ENCODE results near the gene ZNF57. TPM values are rescaled to one million over a fixed set of nuclear protein-coding genes. Genes with fewer than 3 reads are reported as not detected.

The ZNF57 gene
- 3.4 and 4.8 TPM in 2 replicates for total RNA-seq (ENCODE audit: low replicate concordance)

GRCh38 chr19:2900296-2901252, at the start of gene ZNF57:
TSS of gene ZNF57 (plus strand) at chr19:2900928. CDS start at chr19:2901046, 118 bp downstream.
- no peak for TF ChIP-seq CTCF (IDR thresholded peaks at IDR 0.05; ENCODE audit: insufficient read depth, low read length)
- DNase-seq (ENCODE audit: low read depth): peak; percentile 99
- H3K4me3 ChIP-seq (ENCODE audit: low read depth, low read length): peak within 1 kb of the TSS; percentile 97

GRCh38 chr19:2852598-2852997, 48.1 kb upstream of the ZNF57 start:
- TF ChIP-seq CTCF (IDR thresholded peaks at IDR 0.05; ENCODE audit: insufficient read depth, low read length): no peak
- DNase-seq (ENCODE audit: low read depth): no peak
- H3K4me3 ChIP-seq (ENCODE audit: low read depth, low read length): no peak overlapping the region

GRCh38 chr19:2853015-2853606, 47.6 kb upstream of the ZNF57 start:
- no peak for DNase-seq (ENCODE audit: low read depth)
- no peak for TF ChIP-seq CTCF (IDR thresholded peaks at IDR 0.05; ENCODE audit: insufficient read depth, low read length)
- no peak overlapping the region for H3K4me3 ChIP-seq (ENCODE audit: low read depth, low read length)

GRCh38 chr19:2854849-2855248, 45.9 kb upstream of the ZNF57 start:
- no peak overlapping the region for H3K4me3 ChIP-seq (ENCODE audit: low read depth, low read length)
- no peak for DNase-seq (ENCODE audit: low read depth)
- no peak for TF ChIP-seq CTCF (IDR thresholded peaks at IDR 0.05; ENCODE audit: insufficient read depth, low read length)

- DNase-seq (ENCODE audit: low read depth): no peak
- no peak for TF ChIP-seq CTCF (IDR thresholded peaks at IDR 0.05; ENCODE audit: insufficient read depth, low read length)
- no peak overlapping the region for H3K4me3 ChIP-seq (ENCODE audit: low read depth, low read length)
Observed at GRCh38 chr19:2856457-2857050, 44.2 kb upstream of the ZNF57 start.

GRCh38 chr19:2858864-2859263, 41.9 kb upstream of the ZNF57 start:
- DNase-seq (ENCODE audit: low read depth): no peak
- no peak for TF ChIP-seq CTCF (IDR thresholded peaks at IDR 0.05; ENCODE audit: insufficient read depth, low read length)
- no peak overlapping the region for H3K4me3 ChIP-seq (ENCODE audit: low read depth, low read length)
